ENCODE measurements around the gene SMIM43.
A peak's percentile ranks its signal among the peaks of the same experiment; 100 is the strongest.
"Not testable (repeated sequence)": the region's sequence is repeated elsewhere in the genome, so short reads cannot be mapped to it uniquely, and the experiment has no call there.

Gene SMIM43

DNA sequence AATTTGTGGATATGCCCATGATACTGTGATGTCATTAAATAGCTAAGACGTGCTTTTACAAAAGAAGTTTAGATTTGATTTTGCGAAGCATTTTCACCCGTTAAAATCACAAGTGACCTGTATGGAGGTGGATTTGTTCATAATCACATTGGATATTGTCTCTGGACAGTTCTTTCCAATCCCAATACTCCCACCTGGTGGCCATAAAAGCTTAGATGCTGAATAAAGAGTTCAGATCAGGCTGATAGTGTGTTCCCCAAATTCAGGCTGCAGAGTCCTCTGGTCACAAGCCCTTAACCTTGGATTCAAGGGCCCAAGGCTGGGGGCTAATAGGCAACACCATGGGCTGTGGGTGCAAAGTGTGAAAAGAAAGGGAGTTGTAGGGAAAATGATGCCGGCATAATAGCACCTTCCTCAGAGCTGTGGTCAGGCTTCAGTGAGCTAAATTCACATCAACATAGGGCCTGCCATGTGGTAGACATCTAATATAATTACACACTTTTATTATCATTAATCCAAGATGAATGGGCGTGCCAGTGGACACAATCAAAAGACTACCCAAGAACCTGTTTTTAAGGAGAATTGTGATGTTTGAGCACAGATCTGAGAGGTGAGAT is 28.1 kb downstream of the SMIM43 start:
- no peak for DNase-seq (ENCODE audit: low spot score)

DNA sequence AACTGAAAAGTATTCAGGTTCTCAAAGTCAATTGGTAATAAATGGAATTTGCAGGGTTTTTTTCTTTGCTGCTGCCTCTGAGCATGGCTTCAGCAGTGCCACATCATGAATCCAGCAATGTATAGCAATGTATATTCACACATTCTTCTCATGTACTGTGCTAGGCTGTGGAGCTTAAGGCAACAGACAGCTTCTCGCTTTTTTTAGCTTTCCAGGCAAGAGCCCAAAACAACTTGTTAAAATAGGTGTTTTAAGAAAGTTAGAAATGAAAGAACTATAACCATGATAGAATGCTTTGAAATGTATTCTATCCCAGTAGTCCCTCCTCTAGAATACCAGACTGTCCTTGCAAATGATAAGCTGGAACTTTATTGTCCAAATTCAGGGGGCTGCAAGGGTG is 30.4 kb downstream of the SMIM43 start:
- DNase-seq (ENCODE audit: low spot score), result no peak

DNA sequence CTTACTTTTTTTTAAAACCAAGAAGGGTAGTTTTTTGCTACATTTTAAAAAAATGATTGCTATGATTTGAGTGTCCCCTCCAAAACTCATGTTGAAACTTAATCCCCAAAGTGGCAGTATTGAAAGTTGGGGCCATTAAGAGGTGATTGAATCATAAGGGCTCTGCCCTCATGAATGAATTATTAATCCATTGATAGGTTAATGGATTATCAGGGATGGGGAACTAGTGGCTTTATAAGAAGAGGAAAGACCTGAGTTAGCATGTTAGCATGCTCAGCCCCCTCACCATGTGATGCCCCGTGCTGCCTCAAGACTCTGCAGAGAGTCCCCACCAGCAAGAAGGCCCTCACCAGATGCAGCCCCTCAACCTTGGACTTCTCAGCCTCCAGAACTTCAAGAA is 31.0 kb downstream of the SMIM43 start:
- DNase-seq (ENCODE audit: low spot score), result no peak

DNA sequence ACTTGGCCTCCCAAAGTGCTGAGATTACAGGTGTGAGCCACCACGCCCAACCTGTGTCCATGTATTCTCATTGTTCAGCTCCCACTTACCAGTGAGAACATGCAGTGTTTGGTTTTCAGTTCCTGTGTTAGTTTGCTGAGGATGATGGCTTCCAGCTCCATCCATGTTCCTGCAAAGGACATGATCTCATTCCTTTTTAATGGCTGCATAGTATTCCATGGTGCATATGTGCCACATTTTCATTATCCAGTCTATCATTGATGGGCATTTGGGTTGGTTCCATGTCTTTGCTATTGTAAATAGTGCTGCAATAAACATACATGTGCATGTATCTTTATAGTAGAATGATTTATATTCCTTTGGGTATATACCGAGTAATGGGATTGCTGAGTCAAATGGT is 35.2 kb downstream of the SMIM43 start:
- DNase-seq (ENCODE audit: low spot score), result not testable (repeated sequence)

DNA sequence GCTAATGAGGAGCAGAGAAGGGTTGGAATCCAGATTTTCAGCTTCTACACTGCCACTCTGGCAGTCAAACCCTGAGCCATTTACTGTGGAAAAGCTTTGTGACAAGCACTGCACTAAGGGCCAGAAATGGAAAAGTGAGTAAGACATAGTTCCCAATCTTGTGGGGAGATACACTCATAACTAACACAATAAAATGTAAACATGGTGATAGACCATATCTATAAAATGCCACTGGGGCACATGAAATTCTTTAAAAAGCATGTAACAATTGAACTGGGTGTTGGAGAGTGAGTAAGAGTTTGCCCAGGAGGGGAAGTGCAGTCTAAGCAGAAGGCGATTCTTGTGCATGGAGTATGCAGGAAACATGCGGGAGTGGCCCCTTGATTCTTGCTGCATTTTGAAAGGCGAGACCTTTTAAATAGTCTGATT is 36.2 kb downstream of the SMIM43 start:
- no peak for DNase-seq (ENCODE audit: low spot score)

DNA sequence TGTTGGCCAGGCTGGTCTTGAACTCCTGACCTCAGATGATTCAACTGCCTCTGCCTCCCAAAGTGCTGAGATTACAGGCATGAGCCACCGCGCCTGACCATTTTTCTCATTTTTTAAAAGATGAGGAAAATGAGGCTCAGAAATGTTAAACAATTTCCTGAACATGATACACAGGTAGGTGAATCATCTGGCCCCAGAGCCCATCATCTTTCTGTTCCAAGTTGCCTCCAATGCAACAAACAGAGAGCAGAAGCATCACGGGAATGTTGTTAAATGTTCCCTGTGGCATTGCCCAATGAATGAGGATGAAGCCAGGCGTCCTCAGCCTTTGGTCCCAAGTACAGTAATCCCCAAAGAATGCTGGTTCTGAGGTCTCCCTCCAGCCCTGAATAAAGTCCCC is 36.9 kb downstream of the SMIM43 start:
- DNase-seq (ENCODE audit: low spot score), result no peak

DNA sequence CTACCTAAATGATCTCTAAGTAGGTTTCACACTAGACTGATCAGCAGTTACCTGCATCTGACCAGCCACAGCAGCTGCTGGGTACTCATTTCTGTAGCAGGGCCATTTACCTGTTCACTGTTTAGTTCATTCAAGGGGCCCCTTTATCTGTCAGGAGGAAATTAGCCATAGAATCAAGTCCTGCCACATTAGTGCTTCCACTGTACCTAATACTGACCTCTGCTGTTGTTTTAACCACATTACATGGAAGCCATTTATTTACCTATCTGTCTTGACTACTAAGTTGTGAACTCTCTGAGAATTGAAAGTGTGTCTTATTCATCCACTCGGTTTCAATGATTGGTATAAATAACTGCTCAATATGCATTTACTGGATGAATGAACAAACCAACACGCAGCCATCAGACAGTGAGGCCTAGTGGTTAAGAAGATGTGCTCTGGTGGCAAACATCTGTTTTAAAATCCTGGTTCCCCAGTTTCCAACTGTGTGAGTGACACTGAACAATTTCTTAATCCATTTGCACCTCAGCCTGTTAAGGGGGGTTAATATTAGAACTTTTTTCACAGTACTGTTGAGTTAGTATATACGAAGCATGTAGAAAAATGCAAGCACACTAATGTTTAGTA is 38.2 kb downstream of the SMIM43 start:
- peak; percentile 41 for DNase-seq (ENCODE audit: low spot score)

DNA sequence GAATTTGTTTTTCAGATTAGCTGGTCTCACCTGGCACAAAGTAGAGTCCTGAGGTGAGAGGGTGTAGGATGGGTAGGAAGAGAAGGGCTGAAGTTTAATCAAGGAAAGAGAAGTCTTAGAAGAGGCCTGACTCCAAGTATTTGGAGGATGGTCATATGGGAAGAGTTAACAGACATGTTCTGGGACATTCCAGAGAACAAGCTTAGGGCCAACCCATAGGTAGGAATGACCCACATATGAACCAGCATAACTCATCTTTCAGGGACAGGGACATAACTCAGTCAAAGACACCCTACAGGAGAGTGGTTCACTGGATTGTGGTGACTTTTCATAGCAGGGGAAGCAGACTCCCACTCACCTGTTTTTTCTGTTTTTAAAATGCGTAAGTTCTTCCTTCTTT is 40.3 kb downstream of the SMIM43 start:
- no peak for DNase-seq (ENCODE audit: low spot score)

DNA sequence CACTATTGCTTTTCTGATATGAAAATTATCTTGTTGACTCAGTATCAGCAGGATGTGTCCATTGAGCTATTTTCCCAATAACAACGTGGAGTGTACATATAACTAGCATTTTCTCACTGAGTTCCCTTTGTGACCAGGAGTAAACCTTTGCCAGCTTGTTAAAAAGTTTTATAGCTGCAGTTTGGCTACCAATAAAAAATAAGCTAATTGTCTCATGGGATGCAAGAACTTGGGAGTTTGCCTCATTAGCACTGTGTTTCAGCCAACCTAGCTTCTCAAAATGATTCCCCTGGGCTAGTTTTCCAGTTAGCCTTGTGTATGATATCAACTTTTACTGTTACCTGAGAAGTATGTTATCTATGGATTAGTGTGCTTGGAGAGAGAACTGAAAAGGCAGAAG is 43.3 kb downstream of the SMIM43 start:
- DNase-seq (ENCODE audit: low spot score), result no peak

DNA sequence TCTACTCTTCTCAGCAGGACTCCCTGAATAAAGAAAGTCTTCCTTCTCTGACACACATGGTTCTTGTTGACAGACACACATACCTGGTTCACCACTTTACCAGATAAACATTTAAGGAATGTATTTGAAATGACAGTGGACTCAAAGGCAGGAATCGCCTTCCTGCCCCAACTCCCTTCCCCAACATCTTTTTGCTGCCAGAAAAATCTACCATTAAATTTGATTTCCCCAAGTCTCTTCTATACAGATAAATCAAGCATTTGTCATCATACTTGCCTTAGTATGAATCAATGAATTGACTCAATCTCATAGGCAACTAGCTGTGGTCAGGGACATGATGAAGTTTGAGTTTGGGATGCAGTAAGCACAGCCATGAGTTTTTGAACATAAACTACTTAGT is 44.9 kb downstream of the SMIM43 start:
- no peak for DNase-seq (ENCODE audit: low spot score)

DNA sequence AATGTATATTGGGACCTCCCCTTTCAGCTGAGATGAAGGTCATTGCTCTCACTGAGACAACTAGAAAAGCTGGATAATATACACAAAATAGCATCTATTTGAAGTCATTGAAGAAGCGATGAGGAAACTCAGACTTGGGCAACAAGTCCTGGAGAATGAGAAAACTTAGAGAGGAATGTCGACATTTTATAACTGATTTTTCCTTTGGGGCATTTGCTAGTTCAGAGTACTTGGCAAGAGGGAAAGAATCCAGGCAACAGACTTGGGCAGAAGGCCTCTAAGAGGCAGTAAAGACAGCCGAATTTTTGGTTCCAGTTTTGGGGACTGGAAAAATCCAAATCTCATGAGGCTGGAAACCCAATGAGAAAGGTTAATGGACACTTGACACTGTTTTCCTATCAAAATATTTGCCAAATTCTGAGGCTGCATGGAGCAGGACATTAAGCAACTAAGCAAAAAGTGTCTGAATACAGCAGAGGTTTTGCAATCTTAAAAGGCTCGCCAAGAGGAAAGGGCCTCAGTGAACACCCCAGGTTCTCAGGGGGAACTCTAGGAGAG is 47.2 kb downstream of the SMIM43 start:
- no peak for DNase-seq (ENCODE audit: low spot score)

DNA sequence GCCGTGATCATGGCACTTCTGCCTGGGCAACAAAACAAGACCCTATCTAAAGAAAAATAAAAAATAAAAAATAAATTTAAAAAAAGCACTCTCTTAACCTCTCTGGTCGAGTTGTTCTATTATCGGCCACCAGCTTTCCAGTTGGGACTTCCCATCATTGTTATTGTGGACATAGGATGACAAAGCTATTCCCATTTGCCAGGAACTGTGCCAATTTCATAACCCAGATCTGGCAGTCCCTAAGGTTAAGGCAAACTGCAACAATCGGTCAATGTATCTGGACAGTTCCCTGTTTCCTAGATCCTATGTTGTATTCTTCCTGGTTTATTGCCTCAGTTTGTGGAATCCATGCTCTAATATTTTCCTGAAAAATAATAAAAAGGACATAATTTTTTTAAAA is 50.4 kb downstream of the SMIM43 start:
- DNase-seq (ENCODE audit: low spot score), result no peak

DNA sequence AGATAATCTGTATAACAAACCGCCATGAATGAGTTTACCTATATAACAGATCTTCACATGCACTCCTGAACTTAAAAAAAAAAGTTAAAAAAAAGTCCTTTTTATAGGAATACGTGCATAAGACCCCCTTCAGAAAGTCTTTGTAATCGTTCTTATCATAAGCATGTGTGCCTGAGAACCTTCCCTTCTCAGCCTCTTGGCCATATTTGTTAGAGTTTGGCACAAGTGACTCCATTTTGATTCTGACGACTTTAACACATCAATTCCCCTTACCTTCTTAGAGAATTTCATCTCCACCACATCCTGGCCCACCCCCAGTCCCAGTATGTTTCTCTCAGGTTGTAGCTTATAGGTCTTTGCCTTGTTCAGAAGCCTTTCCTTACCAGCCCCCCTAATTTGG is 52.2 kb downstream of the SMIM43 start:
- DNase-seq (ENCODE audit: low spot score), result no peak

DNA sequence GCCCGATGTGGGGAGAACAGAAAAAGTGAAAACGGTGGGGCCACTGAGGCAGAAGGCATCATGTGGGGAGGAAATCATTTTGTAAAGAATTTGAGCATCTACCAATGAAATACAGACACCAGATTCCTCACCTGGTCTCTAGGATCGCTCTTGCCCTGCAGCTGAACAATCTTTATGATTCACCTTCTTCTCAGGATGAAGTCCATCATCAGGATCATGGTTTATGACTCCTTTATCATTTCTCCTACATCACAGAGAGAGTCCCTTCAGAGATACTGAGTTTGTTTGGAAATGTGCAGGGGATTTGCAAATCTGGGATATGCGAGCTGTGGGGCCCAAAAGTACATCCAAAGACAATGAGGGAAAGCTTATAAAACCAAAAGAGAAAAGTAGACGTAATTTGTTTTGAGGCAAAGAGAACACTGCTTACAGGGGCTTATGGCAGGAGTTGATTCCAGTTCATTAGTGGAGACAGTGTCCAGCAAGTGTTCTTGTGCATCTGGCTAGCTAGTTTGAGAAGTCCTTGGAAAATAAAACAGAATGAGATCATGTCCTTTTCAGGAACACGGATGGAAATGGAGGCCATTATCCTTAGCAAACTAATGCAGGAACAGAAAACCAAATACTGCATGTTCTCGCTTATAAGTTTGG is 52.8 kb downstream of the SMIM43 start:
- DNase-seq (ENCODE audit: low spot score), result no peak

DNA sequence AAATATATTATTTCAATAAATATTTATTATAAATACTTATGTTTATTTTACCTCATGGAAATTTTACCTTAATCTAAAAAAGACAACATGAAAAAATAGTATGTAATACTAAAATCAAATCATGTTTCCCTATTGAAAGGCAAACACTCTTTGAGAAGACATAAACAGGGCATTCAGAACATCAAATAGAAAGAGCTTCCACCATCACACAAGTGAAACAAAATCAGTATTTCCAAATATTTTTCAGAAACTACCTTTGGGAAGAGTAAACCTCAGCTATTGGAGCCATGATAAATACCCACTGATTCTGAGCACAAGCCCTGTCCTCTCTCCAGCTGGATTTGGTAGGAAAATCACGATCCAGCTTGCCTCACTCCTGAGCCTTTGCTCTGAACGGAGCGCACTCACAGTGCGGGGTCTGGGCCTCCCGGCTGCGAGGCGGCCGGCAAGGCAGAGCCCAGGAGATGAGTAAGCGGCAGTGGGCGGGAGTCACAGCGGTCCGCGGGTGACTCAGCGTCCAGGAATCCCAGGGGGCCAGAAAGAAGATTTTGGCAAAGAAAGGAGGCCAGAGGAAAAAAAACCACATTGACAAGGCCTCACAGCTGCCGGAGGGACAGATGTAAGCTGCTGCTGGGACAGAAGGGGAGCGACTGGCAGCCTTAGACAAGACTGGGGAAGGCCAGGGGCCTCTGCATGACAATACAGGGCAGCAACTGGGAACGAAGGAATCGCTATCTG is 53.5 kb downstream of the SMIM43 start:
- no peak for DNase-seq (ENCODE audit: low spot score)

DNA sequence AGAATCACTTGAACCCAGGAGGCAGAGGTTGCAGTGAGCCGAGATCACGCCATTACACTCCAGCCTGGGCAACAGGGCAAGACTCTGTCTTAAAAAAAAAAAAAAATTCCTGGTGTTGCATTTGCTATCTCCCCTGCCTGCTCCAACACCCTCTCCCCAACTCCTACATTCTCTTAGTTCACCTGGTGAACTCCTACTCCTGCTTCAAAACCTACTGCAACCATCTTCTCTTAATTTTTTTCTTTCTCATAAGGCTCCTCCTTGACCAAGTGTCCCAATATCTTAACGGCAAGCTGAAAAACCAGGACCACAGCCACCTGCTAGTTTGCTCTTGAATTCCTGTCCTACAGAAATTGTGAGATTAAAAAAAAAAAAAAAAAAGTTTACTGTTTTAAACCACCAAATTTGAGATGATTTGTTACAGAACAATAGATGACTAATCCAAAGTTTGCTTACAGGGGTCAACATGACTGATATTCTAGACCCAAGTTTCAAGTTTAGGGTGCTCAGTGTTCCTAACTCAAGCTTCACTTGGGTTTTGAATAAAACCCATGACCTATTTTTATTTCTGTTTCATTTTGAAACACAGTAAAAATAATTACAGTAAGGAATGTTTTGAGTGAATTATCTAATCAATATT is 55.1 kb downstream of the SMIM43 start:
- DNase-seq (ENCODE audit: low spot score), result no peak
